CD4-positive, alpha-beta T cell treated with Interleukin-6 at 100 ng/mL for 8 hours (primary cell): ENCODE measurements around the gene TPR.

Experiments used
- DNase-seq: peaks from one replicate; pipeline ENCODE4 v3.0.0-alpha.2; 2020; ENCODE audit warnings: mixed read lengths, low spot score

Gene TPR

GRCh38 chr1:186327331-186327730 is 47.7 kb downstream of the TPR start:
- DNase-seq, result no peak

- no peak for DNase-seq
These were observed 49.0 kb downstream of the TPR start for GRCh38 chr1:186326009-186326408.

- DNase-seq, result peak; percentile 30
These were observed 49.8 kb downstream of the TPR start for GRCh38 chr1:186325239-186325638.

- no peak for DNase-seq
These were observed 51.2 kb downstream of the TPR start for GRCh38 chr1:186323865-186324264.

GRCh38 chr1:186315570-186315969 is 59.5 kb downstream of the TPR start:
- DNase-seq, result no peak

GRCh38 chr1:186311375-186312051 is 63.5 kb downstream of the TPR start:
- no peak for DNase-seq

- no peak for DNase-seq
These were observed 64.7 kb downstream of the TPR start for GRCh38 chr1:186310307-186310706.

GRCh38 chr1:186308264-186309060 is 66.6 kb downstream of the TPR start:
- DNase-seq, result no peak

- no peak for DNase-seq
These were observed 67.6 kb downstream of the TPR start for GRCh38 chr1:186307445-186307844.

GRCh38 chr1:186306533-186306932 is 68.5 kb downstream of the TPR start:
- DNase-seq, result peak; percentile 23

- peak; percentile 56 for DNase-seq
These were observed 69.8 kb downstream of the TPR start for GRCh38 chr1:186304982-186305949.

GRCh38 chr1:186303911-186304310 is 71.1 kb downstream of the TPR start:
- DNase-seq, result peak; percentile 53

- no peak for DNase-seq
These were observed 72.6 kb downstream of the TPR start for GRCh38 chr1:186302381-186302920.

- peak; percentile 55 for DNase-seq
These were observed 73.6 kb downstream of the TPR start for GRCh38 chr1:186301448-186301847.

GRCh38 chr1:186300056-186300455 is 75.0 kb downstream of the TPR start:
- DNase-seq, result no peak

GRCh38 chr1:186299570-186299969 is 75.5 kb downstream of the TPR start:
- DNase-seq, result no peak

- DNase-seq, result no peak
These were observed 76.2 kb downstream of the TPR start for GRCh38 chr1:186298851-186299250.

- no peak for DNase-seq
These were observed 77.5 kb downstream of the TPR start for GRCh38 chr1:186297439-186298045.

GRCh38 chr1:186295980-186296379 is 79.1 kb downstream of the TPR start, which contains the start of gene PRG4:
TSS of gene PRG4 (plus strand) at chr1:186296279.
- no peak for DNase-seq

GRCh38 chr1:186292875-186293274 is 82.2 kb downstream of the TPR start:
- no peak for DNase-seq

- no peak for DNase-seq
These were observed 83.8 kb downstream of the TPR start for GRCh38 chr1:186291271-186291670.
